Loucy (cell line): ENCODE results near the gene RNASE7.

Experiments
- CTCF ChIP-seq: fragments of 200-600 bp; sonication (generic); conservative IDR thresholded peaks from 2 replicates; pipeline ENCODE4 v1.5.1; 2014; ENCODE audit warnings: mild to moderate bottlenecking, antibody characterized with exemption, low read length
- EZH2phosphoT487 ChIP-seq: fragments of 200-600 bp; IDR thresholded peaks from 2 replicates; pipeline ENCODE4 v1.6.1; 2018; ENCODE audit warnings: antibody characterized with exemption, mild to moderate bottlenecking, moderate library complexity, borderline replicate concordance

GRCh38 chr14:21048638-21049037 is 6.5 kb downstream of the RNASE7 start:
- TF ChIP-seq CTCF (no peak), EZH2phosphoT487 (no peak)
